HPDE6-E6E7 (cell line): ENCODE measurements around the gene C2CD4D.

Source experiments
- DNase-seq: peaks from one replicate; pipeline ENCODE4 v3.0.0; 2011; ENCODE audit warnings: missing footprints; ENCODE audit errors: extremely low spot score

Gene C2CD4D

GRCh38 chr1:151814971-151815545 is 24.6 kb downstream of the C2CD4D start:
- DNase-seq = no peak

GRCh38 chr1:151814426-151814825 is 25.2 kb downstream of the C2CD4D start:
- DNase-seq = no peak

- no peak for DNase-seq
Measured at GRCh38 chr1:151813271-151813977, 26.2 kb downstream of the C2CD4D start.

GRCh38 chr1:151811181-151811580 is 28.4 kb downstream of the C2CD4D start:
- no peak for DNase-seq

- no peak for DNase-seq
Measured at GRCh38 chr1:151809985-151810556, 29.5 kb downstream of the C2CD4D start.

GRCh38 chr1:151809290-151809984 is 30.2 kb downstream of the C2CD4D start:
- DNase-seq = no peak

- no peak for DNase-seq
Measured at GRCh38 chr1:151807766-151808165, 31.9 kb downstream of the C2CD4D start.

GRCh38 chr1:151807131-151807530 is 32.5 kb downstream of the C2CD4D start:
- DNase-seq = no peak

- DNase-seq = no peak
Measured at GRCh38 chr1:151806170-151806569, 33.5 kb downstream of the C2CD4D start.

- no peak for DNase-seq
Measured at GRCh38 chr1:151805066-151805820, 34.4 kb downstream of the C2CD4D start, which contains the start of gene LINGO4. TSS of gene LINGO4 (minus strand) at chr1:151805419. CDS start at chr1:151802704, 2,715 bp downstream.

GRCh38 chr1:151803915-151804314 is 35.7 kb downstream of the C2CD4D start:
- DNase-seq = no peak

- DNase-seq = no peak
Measured at GRCh38 chr1:151803164-151803563, 36.5 kb downstream of the C2CD4D start.

- no peak for DNase-seq
Measured at GRCh38 chr1:151802372-151802771, 37.2 kb downstream of the C2CD4D start.

- no peak for DNase-seq
Measured at GRCh38 chr1:151801846-151802245, 37.8 kb downstream of the C2CD4D start.

- DNase-seq = no peak
Measured at GRCh38 chr1:151801310-151801820, 38.3 kb downstream of the C2CD4D start.

- no peak for DNase-seq
Measured at GRCh38 chr1:151800830-151801229, 38.8 kb downstream of the C2CD4D start.

- DNase-seq = no peak
Measured at GRCh38 chr1:151799179-151800022, 40.2 kb downstream of the C2CD4D start.

- no peak for DNase-seq
Measured at GRCh38 chr1:151798571-151798970, 41.0 kb downstream of the C2CD4D start.

GRCh38 chr1:151790940-151791651 is 48.5 kb downstream of the C2CD4D start:
- no peak for DNase-seq
